Cardiac muscle cell (in vitro differentiated cells and primary cell): ENCODE measurements around the gene AIMP2. TPM values are rescaled to one million over a fixed set of nuclear protein-coding genes. Genes with fewer than 3 reads are reported as not detected.
A peak's percentile ranks its signal among the peaks of the same experiment; 100 is the strongest.
"Not testable (repeated sequence)": the region's sequence is repeated elsewhere in the genome, so short reads cannot be mapped to it uniquely, and the experiment has no call there.

ENCODE experiments used
- DNase-seq, 2 donors: peaks; one replicate each; pipeline versions ENCODE4 v3.0.0 to v3.0.0-alpha.2; 2010 to 2017; ENCODE audit warnings: low read depth in 1 of 2, low spot score in 1 of 2
- H3K27ac ChIP-seq: fragments of 200-600 bp; sonication (generic); 2 replicates; pipeline ENCODE4 v1.5.1; 2016
- H3K27me3 ChIP-seq: fragments of 200-600 bp; sonication (generic); 2 replicates; pipeline ENCODE4 v1.6.0; 2016; ENCODE audit warnings: control low read depth
- H3K36me3 ChIP-seq: fragments of 200-600 bp; sonication (generic); 2 replicates; pipeline ENCODE4 v1.5.1; 2016; ENCODE audit warnings: control low read depth
- H3K4me1 ChIP-seq: fragments of 200-600 bp; sonication (generic); 2 replicates; pipeline ENCODE4 v1.8.1; 2017; ENCODE audit warnings: low read depth, mild to moderate bottlenecking, mixed run types
- H3K4me3 ChIP-seq: fragments of 200-600 bp; sonication (generic); 2 replicates; pipeline ENCODE4 v1.5.1; 2016; ENCODE audit warnings: mild to moderate bottlenecking
- H3K9me3 ChIP-seq: fragments of 200-600 bp; sonication (generic); 2 replicates; pipeline ENCODE4 v1.5.1; 2017; ENCODE audit warnings: low read depth, mild to moderate bottlenecking, control low read depth
- CTCF ChIP-seq: IDR thresholded peaks from 2 replicates; pipeline ENCODE4 v1.5.1; 2012; ENCODE audit warnings: low read depth, mild to moderate bottlenecking, low read length
- polyA plus RNA-seq: library from polyadenylated mRNA; unstranded; fragments of >200 nt; fragmentation: Nextera tagmentation; extraction: Ambion mirVana; gene quantifications from 2 replicates; pipeline ENCODE4 v1.2.1, GENCODE V29; 2016
- total RNA-seq: library from RNA; depleted of rRNA; stranded (reverse); fragments of >200 nt; gene quantifications from 2 replicates; pipeline ENCODE4 v1.2.3, GENCODE V29; 2016

Gene AIMP2
- total and polyA plus RNA-seq, 2 experiments from 2014 or later, result 44.3 to 75.0 TPM

GRCh38 chr7:6056616-6057015, 47.5 kb downstream of the AIMP2 start:
- Histone ChIP-seq H3K4me3 (no peak overlapping the region), H3K4me1 (peaks cover 16% of the 10 kb centered on the region), H3K27me3 (no peaks in the 10 kb centered on the region), H3K27ac (no peak overlapping the region), H3K9me3 (no peaks in the 10 kb centered on the region), H3K36me3 (peaks cover 16% of the 10 kb centered on the region)
- TF ChIP-seq CTCF, result no peak
- DNase-seq, result no peak

- TF ChIP-seq CTCF, result no peak
- H3K27me3 ChIP-seq, result no peaks in the 10 kb centered on the region
- peaks cover 16% of the 10 kb centered on the region for H3K4me1 ChIP-seq
- H3K27ac ChIP-seq, result peak overlapping the region; percentile 51
- H3K36me3 ChIP-seq, result peaks cover 16% of the 10 kb centered on the region
- peak in 1 of 2 donors; percentile 8 for DNase-seq
- H3K9me3 ChIP-seq, result no peaks in the 10 kb centered on the region
- peak overlapping the region; percentile 37 for H3K4me3 ChIP-seq
Observed at GRCh38 chr7:6057316-6058129, 48.5 kb downstream of the AIMP2 start.

GRCh38 chr7:6059941-6060340, 50.9 kb downstream of the AIMP2 start:
- DNase-seq, result not testable (repeated sequence)

GRCh38 chr7:6071406-6071805, 62.3 kb downstream of the AIMP2 start:
- no peak for DNase-seq
- no peaks in the 10 kb centered on the region for H3K36me3 ChIP-seq
- H3K4me3 ChIP-seq, result no peak overlapping the region
- no peaks in the 10 kb centered on the region for H3K27me3 ChIP-seq
- H3K9me3 ChIP-seq, result no peaks in the 10 kb centered on the region
- no peaks in the 10 kb centered on the region for H3K4me1 ChIP-seq
- no peak overlapping the region for H3K27ac ChIP-seq
- no peak for TF ChIP-seq CTCF

More at GRCh38 chr7:6059941-6060340, 50.9 kb downstream of the AIMP2 start:
- not testable (repeated sequence) for H3K36me3 ChIP-seq, H3K9me3 ChIP-seq, H3K27ac ChIP-seq, H3K27me3 ChIP-seq, H3K4me3 ChIP-seq
- H3K4me1 ChIP-seq, result peaks cover 16% of the 10 kb centered on the region

Other genes with a start within 250 kb of the AIMP2 start
- 40.3 and 40.5 TPM in 2 replicates for gene RNF216, start 227.6 kb upstream of the AIMP2 start, total RNA-seq
- 37.6 and 38.5 TPM in 2 replicates for gene RNF216, start 227.6 kb upstream of the AIMP2 start, polyA plus RNA-seq
- gene OCM, start 128.5 kb upstream of the AIMP2 start, total RNA-seq, result not detected in 2 replicates
- 0.48 and 1.1 TPM in 2 replicates for gene OCM, start 128.5 kb upstream of the AIMP2 start, polyA plus RNA-seq
- 49.4 and 61.2 TPM in 2 replicates for gene CCZ1, start 110.5 kb upstream of the AIMP2 start, total RNA-seq
- 107 and 111 TPM in 2 replicates for gene CCZ1, start 110.5 kb upstream of the AIMP2 start, polyA plus RNA-seq
- 0.14 and 1.3 TPM in 2 replicates for gene RSPH10B, start 38.6 kb upstream of the AIMP2 start, total RNA-seq
- not detected in 2 replicates for gene RSPH10B, start 38.6 kb upstream of the AIMP2 start, polyA plus RNA-seq
- gene PMS2, start 223 bp upstream of the AIMP2 start, total RNA-seq, result 13.0 and 15.1 TPM in 2 replicates
- gene PMS2, start 223 bp upstream of the AIMP2 start, polyA plus RNA-seq, result 7.4 and 14.9 TPM in 2 replicates
- gene ANKRD61, start 22.1 kb downstream of the AIMP2 start, total RNA-seq, result 0.11 and 0.15 TPM in 2 replicates
- gene ANKRD61, start 22.1 kb downstream of the AIMP2 start, polyA plus RNA-seq, result 1.9 TPM in 1 of 2 replicates, not detected in the other
- 162 and 173 TPM in 2 replicates for gene EIF2AK1, start 49.9 kb downstream of the AIMP2 start, total RNA-seq
- gene EIF2AK1, start 49.9 kb downstream of the AIMP2 start, polyA plus RNA-seq, result 57.8 and 100 TPM in 2 replicates
- gene USP42, start 95.7 kb downstream of the AIMP2 start, total RNA-seq, result 11.0 and 13.3 TPM in 2 replicates
- 10.4 and 14.2 TPM in 2 replicates for gene USP42, start 95.7 kb downstream of the AIMP2 start, polyA plus RNA-seq